ENCODE measurements around the gene BCAS3.

DNA sequence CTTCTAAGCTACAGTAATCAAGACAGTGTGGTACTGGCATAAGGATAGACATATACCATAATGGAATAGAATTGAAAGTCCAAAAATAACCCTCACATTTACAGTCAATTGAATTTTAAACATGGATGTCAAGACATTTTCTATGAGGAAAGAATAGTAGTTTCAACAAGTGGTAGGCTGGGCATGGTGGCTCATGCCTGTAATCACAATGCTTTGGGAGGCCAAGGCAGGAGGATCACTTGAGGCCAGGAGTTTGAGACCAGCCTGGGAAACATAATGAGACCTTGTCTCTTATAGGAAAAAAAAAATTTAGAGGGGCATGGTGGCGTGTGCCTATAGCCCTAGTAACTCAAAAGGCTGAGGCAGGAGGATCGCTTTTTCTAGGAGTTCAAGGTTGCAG is 599.2 kb downstream of the BCAS3 start:
- TF ChIP-seq, protein P1, sequence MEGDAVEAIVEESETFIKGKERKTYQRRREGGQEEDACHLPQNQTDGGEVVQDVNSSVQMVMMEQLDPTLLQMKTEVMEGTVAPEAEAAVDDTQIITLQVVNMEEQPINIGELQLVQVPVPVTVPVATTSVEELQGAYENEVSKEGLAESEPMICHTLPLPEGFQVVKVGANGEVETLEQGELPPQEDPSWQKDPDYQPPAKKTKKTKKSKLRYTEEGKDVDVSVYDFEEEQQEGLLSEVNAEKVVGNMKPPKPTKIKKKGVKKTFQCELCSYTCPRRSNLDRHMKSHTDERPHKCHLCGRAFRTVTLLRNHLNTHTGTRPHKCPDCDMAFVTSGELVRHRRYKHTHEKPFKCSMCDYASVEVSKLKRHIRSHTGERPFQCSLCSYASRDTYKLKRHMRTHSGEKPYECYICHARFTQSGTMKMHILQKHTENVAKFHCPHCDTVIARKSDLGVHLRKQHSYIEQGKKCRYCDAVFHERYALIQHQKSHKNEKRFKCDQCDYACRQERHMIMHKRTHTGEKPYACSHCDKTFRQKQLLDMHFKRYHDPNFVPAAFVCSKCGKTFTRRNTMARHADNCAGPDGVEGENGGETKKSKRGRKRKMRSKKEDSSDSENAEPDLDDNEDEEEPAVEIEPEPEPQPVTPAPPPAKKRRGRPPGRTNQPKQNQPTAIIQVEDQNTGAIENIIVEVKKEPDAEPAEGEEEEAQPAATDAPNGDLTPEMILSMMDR (IDR thresholded peaks at IDR 0.05; ENCODE audit: low read depth, low read length, missing input control) = no peak
- no peak for TF ChIP-seq YY1 (IDR thresholded peaks at IDR 0.05)
- TF ChIP-seq RXRA (IDR thresholded peaks at IDR 0.05) = no peak
- TF ChIP-seq RAD21 (IDR thresholded peaks at IDR 0.05) = no peak
- TF ChIP-seq, protein P2, sequence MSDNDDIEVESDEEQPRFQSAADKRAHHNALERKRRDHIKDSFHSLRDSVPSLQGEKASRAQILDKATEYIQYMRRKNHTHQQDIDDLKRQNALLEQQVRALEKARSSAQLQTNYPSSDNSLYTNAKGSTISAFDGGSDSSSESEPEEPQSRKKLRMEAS (IDR thresholded peaks at IDR 0.05) = no peak
- TF ChIP-seq, protein P3, sequence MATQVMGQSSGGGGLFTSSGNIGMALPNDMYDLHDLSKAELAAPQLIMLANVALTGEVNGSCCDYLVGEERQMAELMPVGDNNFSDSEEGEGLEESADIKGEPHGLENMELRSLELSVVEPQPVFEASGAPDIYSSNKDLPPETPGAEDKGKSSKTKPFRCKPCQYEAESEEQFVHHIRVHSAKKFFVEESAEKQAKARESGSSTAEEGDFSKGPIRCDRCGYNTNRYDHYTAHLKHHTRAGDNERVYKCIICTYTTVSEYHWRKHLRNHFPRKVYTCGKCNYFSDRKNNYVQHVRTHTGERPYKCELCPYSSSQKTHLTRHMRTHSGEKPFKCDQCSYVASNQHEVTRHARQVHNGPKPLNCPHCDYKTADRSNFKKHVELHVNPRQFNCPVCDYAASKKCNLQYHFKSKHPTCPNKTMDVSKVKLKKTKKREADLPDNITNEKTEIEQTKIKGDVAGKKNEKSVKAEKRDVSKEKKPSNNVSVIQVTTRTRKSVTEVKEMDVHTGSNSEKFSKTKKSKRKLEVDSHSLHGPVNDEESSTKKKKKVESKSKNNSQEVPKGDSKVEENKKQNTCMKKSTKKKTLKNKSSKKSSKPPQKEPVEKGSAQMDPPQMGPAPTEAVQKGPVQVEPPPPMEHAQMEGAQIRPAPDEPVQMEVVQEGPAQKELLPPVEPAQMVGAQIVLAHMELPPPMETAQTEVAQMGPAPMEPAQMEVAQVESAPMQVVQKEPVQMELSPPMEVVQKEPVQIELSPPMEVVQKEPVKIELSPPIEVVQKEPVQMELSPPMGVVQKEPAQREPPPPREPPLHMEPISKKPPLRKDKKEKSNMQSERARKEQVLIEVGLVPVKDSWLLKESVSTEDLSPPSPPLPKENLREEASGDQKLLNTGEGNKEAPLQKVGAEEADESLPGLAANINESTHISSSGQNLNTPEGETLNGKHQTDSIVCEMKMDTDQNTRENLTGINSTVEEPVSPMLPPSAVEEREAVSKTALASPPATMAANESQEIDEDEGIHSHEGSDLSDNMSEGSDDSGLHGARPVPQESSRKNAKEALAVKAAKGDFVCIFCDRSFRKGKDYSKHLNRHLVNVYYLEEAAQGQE (IDR thresholded peaks at IDR 0.05) = no peak
- TF ChIP-seq SP1 (IDR thresholded peaks at IDR 0.05) = no peak
- TF ChIP-seq GABPA (IDR thresholded peaks at IDR 0.05 in 1 of 2, conservative IDR thresholded peaks at IDR 0.05 in 1 of 2) = no peak
- TF ChIP-seq HNF4A (conservative IDR thresholded peaks at IDR 0.05) = no peak
- TF ChIP-seq, protein P4, sequence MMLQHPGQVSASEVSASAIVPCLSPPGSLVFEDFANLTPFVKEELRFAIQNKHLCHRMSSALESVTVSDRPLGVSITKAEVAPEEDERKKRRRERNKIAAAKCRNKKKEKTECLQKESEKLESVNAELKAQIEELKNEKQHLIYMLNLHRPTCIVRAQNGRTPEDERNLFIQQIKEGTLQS (IDR thresholded peaks at IDR 0.05) = no peak
- no peak for TF ChIP-seq HNF4G (IDR thresholded peaks at IDR 0.05)
- TF ChIP-seq TAF1 (conservative IDR thresholded peaks at IDR 0.05) = no peak
- TF ChIP-seq, protein P5, sequence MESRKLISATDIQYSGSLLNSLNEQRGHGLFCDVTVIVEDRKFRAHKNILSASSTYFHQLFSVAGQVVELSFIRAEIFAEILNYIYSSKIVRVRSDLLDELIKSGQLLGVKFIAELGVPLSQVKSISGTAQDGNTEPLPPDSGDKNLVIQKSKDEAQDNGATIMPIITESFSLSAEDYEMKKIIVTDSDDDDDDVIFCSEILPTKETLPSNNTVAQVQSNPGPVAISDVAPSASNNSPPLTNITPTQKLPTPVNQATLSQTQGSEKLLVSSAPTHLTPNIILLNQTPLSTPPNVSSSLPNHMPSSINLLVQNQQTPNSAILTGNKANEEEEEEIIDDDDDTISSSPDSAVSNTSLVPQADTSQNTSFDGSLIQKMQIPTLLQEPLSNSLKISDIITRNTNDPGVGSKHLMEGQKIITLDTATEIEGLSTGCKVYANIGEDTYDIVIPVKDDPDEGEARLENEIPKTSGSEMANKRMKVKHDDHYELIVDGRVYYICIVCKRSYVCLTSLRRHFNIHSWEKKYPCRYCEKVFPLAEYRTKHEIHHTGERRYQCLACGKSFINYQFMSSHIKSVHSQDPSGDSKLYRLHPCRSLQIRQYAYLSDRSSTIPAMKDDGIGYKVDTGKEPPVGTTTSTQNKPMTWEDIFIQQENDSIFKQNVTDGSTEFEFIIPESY (IDR thresholded peaks at IDR 0.05) = no peak
- TF ChIP-seq FOXA1 (IDR thresholded peaks at IDR 0.05) = no peak
